Measurements from ENCODE around the gene BCL2. TPM values are rescaled to one million over a fixed set of nuclear protein-coding genes. Genes with fewer than 3 reads are reported as not detected.

The BCL2 gene
- total and polyA plus RNA-seq, 9 of the 15 experiments (the other 6 are each of a cell fraction or from before 2014, with no cell fraction given), result 0.10 to 1.1 (median 0.65) TPM

DNA sequence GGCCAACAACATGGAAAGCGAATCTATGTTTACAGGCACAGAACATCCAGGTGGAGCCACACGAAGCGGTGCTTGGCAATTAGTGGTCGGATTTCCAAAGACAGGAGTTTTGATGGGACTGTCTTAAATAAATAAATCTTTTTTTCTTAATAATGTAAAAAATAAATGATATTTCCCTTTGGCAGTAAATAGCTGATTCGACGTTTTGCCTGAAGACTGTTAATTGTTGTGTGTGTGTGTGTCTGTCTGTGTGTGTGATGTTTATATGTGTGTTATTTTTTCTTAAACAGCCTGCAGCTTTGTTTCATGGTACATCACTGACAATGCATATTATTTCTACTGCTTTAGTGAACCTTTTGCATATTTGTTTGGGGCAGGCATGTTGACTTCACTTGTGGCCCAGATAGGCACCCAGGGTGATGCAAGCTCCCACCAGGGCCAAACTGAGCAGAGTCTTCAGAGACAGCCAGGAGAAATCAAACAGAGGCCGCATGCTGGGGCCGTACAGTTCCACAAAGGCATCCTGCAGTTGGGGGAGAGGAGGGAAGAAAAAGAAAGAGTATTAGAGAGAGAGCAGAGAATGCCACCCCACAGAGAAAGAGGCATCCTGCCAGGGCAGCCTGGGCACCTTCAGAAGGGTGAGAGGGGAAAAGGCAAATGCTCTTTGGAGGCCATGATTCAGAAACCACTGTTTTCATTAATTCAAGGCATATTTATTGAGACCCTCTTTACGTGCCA is 191.2 kb downstream of the BCL2 start:
- FAIRE-seq, result no peak
- no peaks in the 10 kb centered on the region for H3K4me1 ChIP-seq (replicated peaks in 1 of 2; ENCODE audit: control insufficient read depth in 2 of 2, insufficient read depth in 2 of 2, low read length in 2 of 2)
- ChIA-PET POLR2A (no interaction called here), CTCF (ENCODE audit: low intra/inter-chr PET ratio) (no interaction called here)
- H3K27ac ChIP-seq (ENCODE audit: extremely low read depth, low read depth, low read length), result no peak overlapping the region
- H3K9me3 ChIP-seq (replicated peaks; ENCODE audit: control insufficient read depth, insufficient read depth, low read depth, low read length), result no peaks in the 10 kb centered on the region
- intact Hi-C loops (cut with micrococcal nuclease) (loop anchor here (10.0 kb wide), 1 partner anchor 104 kb away; no protein-coding TSS in a partner anchor), in situ Hi-C loops (cut with MboI) (no loop called here)
- DNase-seq (ENCODE audit: extremely low read depth in 1 of 4, low spot score in 3 of 4), result no peak
- no peaks in the 10 kb centered on the region for H4K20me1 ChIP-seq (replicated peaks; ENCODE audit: control insufficient read depth, insufficient read depth, low read length)
- H3K4me2 ChIP-seq (ENCODE audit: insufficient read depth, low read length), result no peak overlapping the region
- H3K36me3 ChIP-seq (ENCODE audit: control insufficient read depth, insufficient read depth, low read length), result no peaks in the 10 kb centered on the region
- no TSS peak for BruUV-seq (replicated peaks)
- H3K27me3 ChIP-seq (ENCODE audit: control insufficient read depth in 2 of 2, insufficient read depth in 2 of 2, low read length in 2 of 2), result peaks cover 0 to 18% of the 10 kb centered on the region in 2 experiments; a peak in 3 of 5 replicates
- no peak overlapping the region for H2AFZ ChIP-seq (ENCODE audit: low read depth, low read length)
- no peaks in the 10 kb centered on the region for H3K79me2 ChIP-seq (ENCODE audit: control insufficient read depth, insufficient read depth, low read length)
- H3K9me1 ChIP-seq (ENCODE audit: control insufficient read depth, insufficient read depth, low read length), result no peaks in the 10 kb centered on the region
- no peak overlapping the region for H3K9ac ChIP-seq (ENCODE audit: insufficient read depth in 1 of 2, low read depth in 2 of 2, low read length in 2 of 2)
- ATAC-seq, result no peak
- WGBS (ENCODE audit: insufficient coverage, low coverage, missing lambda C conversion rate), result 3% methylated on average over 8 of the region's 9 CpGs
- TF ChIP-seq C11orf30 (IDR thresholded peaks at IDR 0.05; ENCODE audit: low read depth) (peak; percentile 38; the same call in 1 of the 2 replicates), IRF9 (tag; IDR thresholded peaks at IDR 0.05) (no peak), ZNF316 (IDR thresholded peaks at IDR 0.05) (peak; percentile 66), ZNF561 (CRISPR knock-in tag; conservative IDR thresholded peaks at IDR 0.05) (no peak), LCOR (CRISPR knock-in tag; IDR thresholded peaks at IDR 0.05) (no peak), CBX3 (IDR thresholded peaks at IDR 0.05; ENCODE audit: borderline replicate concordance in 1 of 2, low read length in 2 of 2) (no peak)
- TF ChIP-seq, protein P1, sequence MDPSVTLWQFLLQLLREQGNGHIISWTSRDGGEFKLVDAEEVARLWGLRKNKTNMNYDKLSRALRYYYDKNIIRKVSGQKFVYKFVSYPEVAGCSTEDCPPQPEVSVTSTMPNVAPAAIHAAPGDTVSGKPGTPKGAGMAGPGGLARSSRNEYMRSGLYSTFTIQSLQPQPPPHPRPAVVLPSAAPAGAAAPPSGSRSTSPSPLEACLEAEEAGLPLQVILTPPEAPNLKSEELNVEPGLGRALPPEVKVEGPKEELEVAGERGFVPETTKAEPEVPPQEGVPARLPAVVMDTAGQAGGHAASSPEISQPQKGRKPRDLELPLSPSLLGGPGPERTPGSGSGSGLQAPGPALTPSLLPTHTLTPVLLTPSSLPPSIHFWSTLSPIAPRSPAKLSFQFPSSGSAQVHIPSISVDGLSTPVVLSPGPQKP (CRISPR knock-in tag; IDR thresholded peaks at IDR 0.05), result no peak
- no peak overlapping the region for H3K4me3 ChIP-seq

Data from K562 (cell line).